Measurements from ENCODE around the gene MRPL24. TPM values are rescaled to one million over a fixed set of nuclear protein-coding genes. Genes with fewer than 3 reads are reported as not detected.

MRPL24 gene
- total and polyA plus RNA-seq, 9 of the 15 experiments (the other 6 are each of a cell fraction or from before 2014, with no cell fraction given), result 74.3 to 267 (median 113) TPM

- TF ChIP-seq PPARD (CRISPR knock-in tag; IDR thresholded peaks at IDR 0.05) (no peak), MAZ (CRISPR knock-in tag; conservative IDR thresholded peaks at IDR 0.05 in 1 of 2, IDR thresholded peaks at IDR 0.05 in 1 of 2) (peak in 1 of 2 experiments; percentile 87; a peak in 2 of 4 replicates), TSHZ1 (CRISPR knock-in tag; IDR thresholded peaks at IDR 0.05) (peak; percentile 62; the same call in 1 of the 2 replicates), HIVEP1 (CRISPR knock-in tag; IDR thresholded peaks at IDR 0.05) (no peak), USF2 (CRISPR knock-in tag; IDR thresholded peaks at IDR 0.05) (no peak), ZNF212 (CRISPR knock-in tag; IDR thresholded peaks at IDR 0.05) (no peak), SAFB (IDR thresholded peaks at IDR 0.05; ENCODE audit: borderline replicate concordance, low read depth, low read length) (no peak), ZNF699 (CRISPR knock-in tag; IDR thresholded peaks at IDR 0.05; ENCODE audit: insufficient replicate concordance) (no peak), CCNT2 (IDR thresholded peaks at IDR 0.05; ENCODE audit: borderline replicate concordance, extremely low read depth, insufficient read length, low read depth, low read length) (no peak), ZFX (CRISPR knock-in tag; IDR thresholded peaks at IDR 0.05) (peak; percentile 40; the same call in 1 of the 2 replicates), FOXA3 (CRISPR knock-in tag; conservative IDR thresholded peaks at IDR 0.05 in 1 of 2, IDR thresholded peaks at IDR 0.05 in 1 of 2) (no peak), CXXC5 (CRISPR knock-in tag; IDR thresholded peaks at IDR 0.05) (peak; percentile 83), ARID3B (CRISPR knock-in tag; IDR thresholded peaks at IDR 0.05; ENCODE audit: borderline replicate concordance) (no peak), ESRRB (CRISPR knock-in tag; IDR thresholded peaks at IDR 0.05; ENCODE audit: borderline replicate concordance) (no peak), CREB5 (CRISPR knock-in tag; IDR thresholded peaks at IDR 0.05) (no peak), GTF2E2 (tag; IDR thresholded peaks at IDR 0.05) (no peak), ZNF282 (CRISPR knock-in tag; IDR thresholded peaks at IDR 0.05) (no peak), ZEB2 (IDR thresholded peaks at IDR 0.05) (no peak), POLR2H (tag; IDR thresholded peaks at IDR 0.05; ENCODE audit: low read depth) (peak; percentile 53; the same call in 1 of the 2 replicates)
These were observed 14.7 kb upstream of the MRPL24 start (continued) for GRCh38 chr1:156755527-156755950.
